K562 (cell line): Measurements from ENCODE around the gene ATXN2L. TPM values are rescaled to one million over a fixed set of nuclear protein-coding genes. Genes with fewer than 3 reads are reported as not detected.

Experiments
- CBX5 ChIP-seq: IDR thresholded peaks from 2 replicates; pipeline ENCODE4 v1.6.1; 2014; ENCODE audit warnings: low read depth, borderline replicate concordance
- CHD2 ChIP-seq: IDR thresholded peaks from 2 replicates; pipeline ENCODE4 v1.6.1; 2011; ENCODE audit warnings: low read depth, low read length
- DDX20 ChIP-seq: fragments of 450-650 bp; IDR thresholded peaks from 2 replicates; pipeline ENCODE4 v1.6.1; 2016; ENCODE audit warnings: missing genetic modification characterization, low read depth, mild to moderate bottlenecking, missing compliant biosample characterization, moderate library complexity
- FOXA3 ChIP-seq, 2 experiments: fragments of 450-650 bp in 1 of 2; sonication (generic) in 1 of 2; formaldehyde crosslinking; IDR thresholded peaks in 1 of 2; conservative IDR thresholded peaks in 1 of 2; 2 replicates each; pipeline versions ENCODE4 v1.4.0 to v1.8.0; 2020 to 2022; ENCODE audit warnings: mild to moderate bottlenecking in 2 of 2, missing genetic modification reagents in 1 of 2
- FOXK1 ChIP-seq: sonication (generic); formaldehyde crosslinking; IDR thresholded peaks from 2 replicates; pipeline ENCODE4 v1.8.0; 2022; ENCODE audit warnings: missing genetic modification reagents, mild to moderate bottlenecking, borderline replicate concordance
- HLTF ChIP-seq: fragments of 450-650 bp; IDR thresholded peaks from 2 replicates; pipeline ENCODE4 v1.6.1; 2016
- ILK ChIP-seq: fragments of 450-650 bp; IDR thresholded peaks from 2 replicates; pipeline ENCODE4 v1.6.1; 2016; ENCODE audit warnings: missing genetic modification characterization, low read depth, mild to moderate bottlenecking, missing compliant biosample characterization, moderate library complexity, borderline replicate concordance
- KDM4B ChIP-seq, 2 experiments: fragments of 450-650 bp in 1 of 2; sonication (generic) in 1 of 2; IDR thresholded peaks; 2 replicates each; pipeline ENCODE4 v1.6.1; 2016 to 2017; ENCODE audit warnings: borderline replicate concordance in 2 of 2, antibody characterized with exemption in 1 of 2, low read depth in 1 of 2, mild to moderate bottlenecking in 1 of 2
- MCM3 ChIP-seq: fragments of 450-650 bp; IDR thresholded peaks from 2 replicates; pipeline ENCODE4 v1.6.1; 2016
- MIER1 ChIP-seq: fragments of 450-650 bp; IDR thresholded peaks from 2 replicates; pipeline ENCODE4 v1.6.1; 2016; ENCODE audit warnings: antibody characterized with exemption, mild to moderate bottlenecking, low read depth
- NFXL1 ChIP-seq: fragments of 450-650 bp; formaldehyde crosslinking; IDR thresholded peaks from 2 replicates; pipeline ENCODE4 v1.4.0; 2021; ENCODE audit warnings: mild to moderate bottlenecking
- SREBF1 ChIP-seq: fragments of 150-350 bp; IDR thresholded peaks from 2 replicates; pipeline ENCODE4 v1.6.1; 2014; ENCODE audit warnings: antibody characterized with exemption, low read depth, low read length, borderline replicate concordance
- TEAD1 ChIP-seq, 2 experiments: fragments of 450-650 bp in 1 of 2; sonication (generic) in 1 of 2; formaldehyde crosslinking; IDR thresholded peaks; 2 replicates each; pipeline versions ENCODE4 v1.4.0 to v1.8.0; 2020 to 2022; ENCODE audit warnings: mild to moderate bottlenecking in 2 of 2, missing genetic modification reagents in 1 of 2
- YY1 ChIP-seq, 3 experiments: IDR thresholded peaks; 2 replicates each; pipeline ENCODE4 v1.6.1; 2011; ENCODE audit warnings: low read length in 2 of 3, mild to moderate bottlenecking in 2 of 3, moderate library complexity in 2 of 3, borderline replicate concordance in 1 of 3, control low read depth in 1 of 3, low read depth in 1 of 3; ENCODE audit not compliant: insufficient read depth in 3 of 3, insufficient replicate concordance in 2 of 3, control insufficient read depth in 1 of 3, insufficient read length in 1 of 3; ENCODE audit errors: extremely low read depth in 1 of 3
- ZBTB17 ChIP-seq: fragments of 450-650 bp; formaldehyde crosslinking; IDR thresholded peaks from 2 replicates; pipeline ENCODE4 v1.4.0; 2020; ENCODE audit warnings: mild to moderate bottlenecking
- ZNF253 ChIP-seq: fragments of 250-450 bp; sonication (Bioruptor Pico); conservative IDR thresholded peaks from 2 replicates; pipeline ENCODE4 v1.6.1; 2021; ENCODE audit warnings: mild to moderate bottlenecking
- polyA plus RNA-seq, 8 experiments: library from polyadenylated mRNA; depleted of rRNA in 4 of 8; stranded (reverse) in 5 of 8; unstranded in 3 of 8; fragments of >200 nt; fragmentation: Nextera tagmentation in 2 of 8; fragmentation: Illumina TruSeq in 1 of 8; extraction: Ambion mirVana in 2 of 8; extraction: Trizol in 1 of 8; gene quantifications; 2 replicates each; pipeline versions ENCODE4 v1.2.1 to v1.2.3, GENCODE V29; 2011 to 2014; ENCODE audit warnings: inconsistent platforms in 1 of 8, missing spikeins in 1 of 8
- total RNA-seq, 7 experiments: library from RNA; depleted of rRNA in 6 of 7; stranded (reverse); fragments of >200 nt in 6 of 7; fragmentation: Illumina TruSeq in 2 of 7; extraction: Trizol in 2 of 7; gene quantifications; 2 replicates each; pipeline versions ENCODE4 v1.2.1 to v1.2.3, GENCODE V29; 2011 to 2021; ENCODE audit warnings: low replicate concordance in 1 of 7
- TF ChIP-seq, protein P1 (sequence below): IDR thresholded peaks from 3 replicates; pipeline ENCODE4 v1.6.1; 2011; ENCODE audit warnings: borderline replicate concordance, mild to moderate bottlenecking; ENCODE audit not compliant: insufficient read length, insufficient read depth
- TF ChIP-seq, protein P2 (sequence below): fragments of 450-650 bp; IDR thresholded peaks from one replicate; pipeline ENCODE4 v1.6.1; 2018; ENCODE audit warnings: mild to moderate bottlenecking, moderate library complexity; ENCODE audit not compliant: partially characterized antibody
- TF ChIP-seq, protein P3 (sequence below), 2 experiments: fragments of 450-650 bp; conservative IDR thresholded peaks; 2 replicates each; pipeline ENCODE4 v1.6.1; 2017; ENCODE audit warnings: mild to moderate bottlenecking in 2 of 2, moderate library complexity in 2 of 2
- TF ChIP-seq, protein P4 (sequence below), 2 experiments: fragments of 200-800 bp in 1 of 2; sonication (Bioruptor generic) in 1 of 2; sonication (generic) in 1 of 2; formaldehyde crosslinking in 1 of 2; IDR thresholded peaks in 1 of 2; conservative IDR thresholded peaks in 1 of 2; 2 replicates each; pipeline versions ENCODE4 v1.5.0 to v1.6.1; 2016 to 2020; ENCODE audit warnings: missing compliant biosample characterization in 1 of 2, missing genetic modification characterization in 1 of 2, missing genetic modification reagents in 1 of 2

ATXN2L gene
- total and polyA plus RNA-seq, 9 of the 15 experiments (the other 6 are each of a cell fraction or from before 2014, with no cell fraction given) = 3.8 to 280 (median 37.2) TPM

GRCh38 chr16:28823873-28824716, 1.3 kb downstream of the ATXN2L start (continued):
- TF ChIP-seq, protein P1, sequence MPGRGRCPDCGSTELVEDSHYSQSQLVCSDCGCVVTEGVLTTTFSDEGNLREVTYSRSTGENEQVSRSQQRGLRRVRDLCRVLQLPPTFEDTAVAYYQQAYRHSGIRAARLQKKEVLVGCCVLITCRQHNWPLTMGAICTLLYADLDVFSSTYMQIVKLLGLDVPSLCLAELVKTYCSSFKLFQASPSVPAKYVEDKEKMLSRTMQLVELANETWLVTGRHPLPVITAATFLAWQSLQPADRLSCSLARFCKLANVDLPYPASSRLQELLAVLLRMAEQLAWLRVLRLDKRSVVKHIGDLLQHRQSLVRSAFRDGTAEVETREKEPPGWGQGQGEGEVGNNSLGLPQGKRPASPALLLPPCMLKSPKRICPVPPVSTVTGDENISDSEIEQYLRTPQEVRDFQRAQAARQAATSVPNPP = no peak
- no peak for TF ChIP-seq ZNF253
- TF ChIP-seq YY1 (IDR thresholded peaks at IDR 0.05; ENCODE audit: borderline replicate concordance in 1 of 3, control insufficient read depth in 1 of 3, extremely low read depth in 1 of 3, insufficient read depth in 3 of 3, insufficient read length in 1 of 3, insufficient replicate concordance in 2 of 3, low read depth in 1 of 3, low read length in 2 of 3) = peak in 1 of 3 experiments; percentile 62
- no peak for TF ChIP-seq CBX5
- no peak for TF ChIP-seq DDX20 (tag)
- TF ChIP-seq, protein P2, sequence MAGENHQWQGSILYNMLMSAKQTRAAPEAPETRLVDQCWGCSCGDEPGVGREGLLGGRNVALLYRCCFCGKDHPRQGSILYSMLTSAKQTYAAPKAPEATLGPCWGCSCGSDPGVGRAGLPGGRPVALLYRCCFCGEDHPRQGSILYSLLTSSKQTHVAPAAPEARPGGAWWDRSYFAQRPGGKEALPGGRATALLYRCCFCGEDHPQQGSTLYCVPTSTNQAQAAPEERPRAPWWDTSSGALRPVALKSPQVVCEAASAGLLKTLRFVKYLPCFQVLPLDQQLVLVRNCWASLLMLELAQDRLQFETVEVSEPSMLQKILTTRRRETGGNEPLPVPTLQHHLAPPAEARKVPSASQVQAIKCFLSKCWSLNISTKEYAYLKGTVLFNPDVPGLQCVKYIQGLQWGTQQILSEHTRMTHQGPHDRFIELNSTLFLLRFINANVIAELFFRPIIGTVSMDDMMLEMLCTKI = no peak
- TF ChIP-seq SREBF1 = no peak
- no peak for TF ChIP-seq FOXK1 (CRISPR knock-in tag)
- TF ChIP-seq, protein P3, sequence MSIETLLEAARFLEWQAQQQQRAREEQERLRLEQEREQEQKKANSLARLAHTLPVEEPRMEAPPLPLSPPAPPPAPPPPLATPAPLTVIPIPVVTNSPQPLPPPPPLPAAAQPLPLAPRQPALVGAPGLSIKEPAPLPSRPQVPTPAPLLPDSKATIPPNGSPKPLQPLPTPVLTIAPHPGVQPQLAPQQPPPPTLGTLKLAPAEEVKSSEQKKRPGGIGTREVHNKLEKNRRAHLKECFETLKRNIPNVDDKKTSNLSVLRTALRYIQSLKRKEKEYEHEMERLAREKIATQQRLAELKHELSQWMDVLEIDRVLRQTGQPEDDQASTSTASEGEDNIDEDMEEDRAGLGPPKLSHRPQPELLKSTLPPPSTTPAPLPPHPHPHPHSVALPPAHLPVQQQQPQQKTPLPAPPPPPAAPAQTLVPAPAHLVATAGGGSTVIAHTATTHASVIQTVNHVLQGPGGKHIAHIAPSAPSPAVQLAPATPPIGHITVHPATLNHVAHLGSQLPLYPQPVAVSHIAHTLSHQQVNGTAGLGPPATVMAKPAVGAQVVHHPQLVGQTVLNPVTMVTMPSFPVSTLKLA (conservative IDR thresholded peaks at IDR 0.05) = peak; percentile 75 to 84
- TF ChIP-seq, protein P4, sequence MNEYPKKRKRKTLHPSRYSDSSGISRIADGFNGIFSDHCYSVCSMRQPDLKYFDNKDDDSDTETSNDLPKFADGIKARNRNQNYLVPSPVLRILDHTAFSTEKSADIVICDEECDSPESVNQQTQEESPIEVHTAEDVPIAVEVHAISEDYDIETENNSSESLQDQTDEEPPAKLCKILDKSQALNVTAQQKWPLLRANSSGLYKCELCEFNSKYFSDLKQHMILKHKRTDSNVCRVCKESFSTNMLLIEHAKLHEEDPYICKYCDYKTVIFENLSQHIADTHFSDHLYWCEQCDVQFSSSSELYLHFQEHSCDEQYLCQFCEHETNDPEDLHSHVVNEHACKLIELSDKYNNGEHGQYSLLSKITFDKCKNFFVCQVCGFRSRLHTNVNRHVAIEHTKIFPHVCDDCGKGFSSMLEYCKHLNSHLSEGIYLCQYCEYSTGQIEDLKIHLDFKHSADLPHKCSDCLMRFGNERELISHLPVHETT (CRISPR knock-in tag; conservative IDR thresholded peaks at IDR 0.05 in 1 of 2, IDR thresholded peaks at IDR 0.05 in 1 of 2) = peak in 1 of 2 experiments; percentile 76; a peak in 2 of 4 replicates
- no peak for TF ChIP-seq ZBTB17
- TF ChIP-seq HLTF = no peak
- TF ChIP-seq TEAD1 (CRISPR knock-in tag; IDR thresholded peaks at IDR 0.05) = no peak
- peak in 1 of 2 experiments; percentile 24; a peak in 1 of 4 replicates for TF ChIP-seq KDM4B (IDR thresholded peaks at IDR 0.05; ENCODE audit: borderline replicate concordance in 2 of 2, low read depth in 1 of 2)
- peak; percentile 87 for TF ChIP-seq CHD2
- TF ChIP-seq FOXA3 (CRISPR knock-in tag; conservative IDR thresholded peaks at IDR 0.05 in 1 of 2, IDR thresholded peaks at IDR 0.05 in 1 of 2) = no peak
- TF ChIP-seq MIER1 = no peak
- no peak for TF ChIP-seq ILK (tag)
- no peak for TF ChIP-seq NFXL1 (CRISPR knock-in tag)
- TF ChIP-seq MCM3 = no peak
